GM12891 (cell line): Measurements from ENCODE around the gene CHRM2.

ENCODE experiments used
- POLR2A ChIP-seq: IDR thresholded peaks from 2 replicates; pipeline ENCODE4 v1.6.1; 2011; ENCODE audit warnings: low read depth, low read length, control low read depth
- POLR2AphosphoS5 ChIP-seq: IDR thresholded peaks from 2 replicates; pipeline ENCODE4 v1.6.1; 2011; ENCODE audit warnings: low read depth, low read length, control low read depth
- POU2F2 ChIP-seq: IDR thresholded peaks from 2 replicates; pipeline ENCODE4 v1.6.1; 2011; ENCODE audit warnings: low read depth, mild to moderate bottlenecking, control low read depth, low read length, moderate library complexity
- SPI1 ChIP-seq: IDR thresholded peaks from 2 replicates; pipeline ENCODE4 v1.6.1; 2011; ENCODE audit warnings: low read depth, low read length, control low read depth
- TAF1 ChIP-seq: IDR thresholded peaks from 2 replicates; pipeline ENCODE4 v1.6.1; 2011; ENCODE audit warnings: low read depth, low read length, control low read depth

GRCh38 chr7:137032436-137032835, 164.0 kb downstream of the CHRM2 start:
- TF ChIP-seq TAF1, result no peak
- no peak for TF ChIP-seq POLR2AphosphoS5
- no peak for TF ChIP-seq POLR2A
- TF ChIP-seq POU2F2, result no peak
- TF ChIP-seq SPI1, result no peak
